ENCODE results near the gene ZNF850. TPM values are rescaled to one million over a fixed set of nuclear protein-coding genes. Genes with fewer than 3 reads are reported as not detected.

Gene ZNF850
- total RNA-seq, 4 donors from 2014 or later = 1.5 to 10.7 (median 4.8) TPM

GRCh38 chr19:36679455-36679854, 93.2 kb downstream of the ZNF850 start:
- TF ChIP-seq POLR2AphosphoS5 (IDR thresholded peaks at IDR 0.05) (no peak), CTCF (IDR thresholded peaks at IDR 0.05) (no peak), EP300 (IDR thresholded peaks at IDR 0.05) (no peak), POLR2A (IDR thresholded peaks at IDR 0.05) (no peak)
- Histone ChIP-seq H3K36me3 (peaks cover 30% of the 10 kb centered on the region), H3K9me3 (peaks cover 15% of the 10 kb centered on the region), H3K27me3 (no peaks in the 10 kb centered on the region), H3K27ac (no peak overlapping the region), H3K4me1 (no peaks in the 10 kb centered on the region), H3K4me3 (no peak overlapping the region)
- DNase-seq (ENCODE audit: low spot score in 2 of 2) = no peak

GRCh38 chr19:36674201-36674600, 98.4 kb downstream of the ZNF850 start:
- Histone ChIP-seq H3K4me3 (no peak overlapping the region), H3K27ac (no peak overlapping the region), H3K27me3 (no peaks in the 10 kb centered on the region), H3K9me3 (peaks cover 16% of the 10 kb centered on the region), H3K4me1 (no peaks in the 10 kb centered on the region), H3K36me3 (peaks cover 33% of the 10 kb centered on the region)
- no peak for DNase-seq (ENCODE audit: low spot score in 2 of 2)
- WGBS = 91% methylated on average over 2 of the region's 2 CpGs
- TF ChIP-seq POLR2AphosphoS5 (IDR thresholded peaks at IDR 0.05) (no peak), POLR2A (IDR thresholded peaks at IDR 0.05) (no peak), CTCF (IDR thresholded peaks at IDR 0.05) (no peak), EP300 (IDR thresholded peaks at IDR 0.05) (no peak)

GRCh38 chr19:36672368-36672767, 100.2 kb downstream of the ZNF850 start:
- DNase-seq (ENCODE audit: low spot score in 2 of 2) = no peak
- H3K27ac ChIP-seq = no peak overlapping the region
- H3K9me3 ChIP-seq = peaks cover 16% of the 10 kb centered on the region
- peaks cover 18% of the 10 kb centered on the region for H3K36me3 ChIP-seq
- peaks cover 9% of the 10 kb centered on the region for H3K4me1 ChIP-seq
- 100% methylated on average over 1 of the region's 1 CpG for WGBS
- no peak overlapping the region for H3K4me3 ChIP-seq
- no peaks in the 10 kb centered on the region for H3K27me3 ChIP-seq
- TF ChIP-seq POLR2AphosphoS5 (IDR thresholded peaks at IDR 0.05) (no peak), EP300 (IDR thresholded peaks at IDR 0.05) (no peak), POLR2A (IDR thresholded peaks at IDR 0.05) (no peak), CTCF (IDR thresholded peaks at IDR 0.05) (no peak)

GRCh38 chr19:36668646-36669045, 104.0 kb downstream of the ZNF850 start:
- no peak overlapping the region for H3K27ac ChIP-seq
- DNase-seq (ENCODE audit: low spot score in 2 of 2) = no peak
- 74% methylated on average over 2 of the region's 2 CpGs for WGBS
- H3K9me3 ChIP-seq = peaks cover 7% of the 10 kb centered on the region
- H3K27me3 ChIP-seq = no peaks in the 10 kb centered on the region
- TF ChIP-seq POLR2A (IDR thresholded peaks at IDR 0.05) = no peak
- TF ChIP-seq POLR2AphosphoS5 (IDR thresholded peaks at IDR 0.05) = no peak
- no peak for TF ChIP-seq CTCF (IDR thresholded peaks at IDR 0.05)
- no peak for TF ChIP-seq EP300 (IDR thresholded peaks at IDR 0.05)
- H3K4me3 ChIP-seq = no peak overlapping the region
- peaks cover 17% of the 10 kb centered on the region for H3K4me1 ChIP-seq
- H3K36me3 ChIP-seq = peaks cover 27% of the 10 kb centered on the region

GRCh38 chr19:36665832-36666231, 106.8 kb downstream of the ZNF850 start:
- TF ChIP-seq EP300 (IDR thresholded peaks at IDR 0.05) (no peak), POLR2AphosphoS5 (IDR thresholded peaks at IDR 0.05) (no peak), CTCF (IDR thresholded peaks at IDR 0.05) (no peak), POLR2A (IDR thresholded peaks at IDR 0.05) (no peak)
- Histone ChIP-seq H3K4me3 (peak overlapping the region; percentile 66), H3K27me3 (no peaks in the 10 kb centered on the region), H3K4me1 (peaks cover 17% of the 10 kb centered on the region), H3K27ac (no peak overlapping the region), H3K36me3 (peaks cover 26% of the 10 kb centered on the region), H3K9me3 (peaks cover 7% of the 10 kb centered on the region)
- no peak for DNase-seq (ENCODE audit: low spot score in 2 of 2)
- 59% methylated on average over 14 of the region's 14 CpGs for WGBS

Other genes starting within 250 kb of the ZNF850 start
- 10 to 100 TPM in 3 of 4 donors, 1 to 10 TPM in 1; 5.1 to 24.4 (median 14.4) TPM for gene ZNF260, start 244.5 kb downstream of the ZNF850 start, total RNA-seq
- gene ZNF529, start 199.5 kb downstream of the ZNF850 start, total RNA-seq = 10 to 100 TPM in 2 of 4 donors, 1 to 10 TPM in 2; 7.0 to 13.3 (median 10.7) TPM
- gene ZNF382, start 167.5 kb downstream of the ZNF850 start, total RNA-seq = 10 to 100 TPM in 1 of 4 donors, under 1 TPM in 3; 0.62 to 11.7 (median 0.86) TPM
- gene ZNF461, start 106.0 kb downstream of the ZNF850 start, total RNA-seq = 10 to 100 TPM in 1 of 4 donors, 1 to 10 TPM in 3; 5.5 to 13.5 (median 8.6) TPM
- 10 to 100 TPM in 2 of 4 donors, 1 to 10 TPM in 2; 7.0 to 19.8 (median 11.4) TPM for gene ZNF567, start 85.2 kb downstream of the ZNF850 start, total RNA-seq
- gene ZNF790, start 65.6 kb upstream of the ZNF850 start, total RNA-seq = 1 to 10 TPM; 3.2 to 7.2 (median 3.8) TPM
- 10 to 100 TPM in 2 of 4 donors, 1 to 10 TPM in 2; 3.5 to 17.0 (median 9.1) TPM for gene ZNF345, start 78.1 kb upstream of the ZNF850 start, total RNA-seq
- 1 to 10 TPM; 1.4 to 5.4 (median 3.7) TPM for gene ZNF829, start 143.5 kb upstream of the ZNF850 start, total RNA-seq
- gene ZNF568, start 143.5 kb upstream of the ZNF850 start, total RNA-seq = 1 to 10 TPM; 5.2 to 7.5 (median 6.9) TPM

Measured in suprapubic skin (tissue), 4 donors.